ENCODE results near the gene CCDC40.

GRCh38 chr17:80084773-80085172 is 48.3 kb downstream of the CCDC40 start:
- TF ChIP-seq, protein P1, sequence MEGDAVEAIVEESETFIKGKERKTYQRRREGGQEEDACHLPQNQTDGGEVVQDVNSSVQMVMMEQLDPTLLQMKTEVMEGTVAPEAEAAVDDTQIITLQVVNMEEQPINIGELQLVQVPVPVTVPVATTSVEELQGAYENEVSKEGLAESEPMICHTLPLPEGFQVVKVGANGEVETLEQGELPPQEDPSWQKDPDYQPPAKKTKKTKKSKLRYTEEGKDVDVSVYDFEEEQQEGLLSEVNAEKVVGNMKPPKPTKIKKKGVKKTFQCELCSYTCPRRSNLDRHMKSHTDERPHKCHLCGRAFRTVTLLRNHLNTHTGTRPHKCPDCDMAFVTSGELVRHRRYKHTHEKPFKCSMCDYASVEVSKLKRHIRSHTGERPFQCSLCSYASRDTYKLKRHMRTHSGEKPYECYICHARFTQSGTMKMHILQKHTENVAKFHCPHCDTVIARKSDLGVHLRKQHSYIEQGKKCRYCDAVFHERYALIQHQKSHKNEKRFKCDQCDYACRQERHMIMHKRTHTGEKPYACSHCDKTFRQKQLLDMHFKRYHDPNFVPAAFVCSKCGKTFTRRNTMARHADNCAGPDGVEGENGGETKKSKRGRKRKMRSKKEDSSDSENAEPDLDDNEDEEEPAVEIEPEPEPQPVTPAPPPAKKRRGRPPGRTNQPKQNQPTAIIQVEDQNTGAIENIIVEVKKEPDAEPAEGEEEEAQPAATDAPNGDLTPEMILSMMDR (conservative IDR thresholded peaks at IDR 0.05 in 1 of 2, IDR thresholded peaks at IDR 0.05 in 1 of 2; ENCODE audit: extremely low read depth in 1 of 2, insufficient read depth in 1 of 2, low read depth in 1 of 2, low read length in 2 of 2), result no peak
- TF ChIP-seq EZH2 (IDR thresholded peaks at IDR 0.05; ENCODE audit: borderline replicate concordance, low read length), result no peak
